ENCODE data around the gene LCN1.

Gene LCN1

GRCh38 chr9:135484460-135485277 lies 36.6 kb upstream of the LCN1 start:
- TF ChIP-seq POLR2A (IDR thresholded peaks at IDR 0.05; ENCODE audit: low read length): no peak
- no peak for TF ChIP-seq GATA1 (IDR thresholded peaks at IDR 0.05; ENCODE audit: low read depth, low read length)
- no peak for DNase-seq

- TF ChIP-seq POLR2A (IDR thresholded peaks at IDR 0.05; ENCODE audit: low read length) (no peak), GATA1 (IDR thresholded peaks at IDR 0.05; ENCODE audit: low read depth, low read length) (no peak)
- no peak for DNase-seq
These were observed 35.9 kb upstream of the LCN1 start for GRCh38 chr9:135485385-135485784.

- DNase-seq: no peak
- TF ChIP-seq POLR2A (IDR thresholded peaks at IDR 0.05; ENCODE audit: low read length) (no peak), GATA1 (IDR thresholded peaks at IDR 0.05; ENCODE audit: low read depth, low read length) (no peak)
These were observed 35.4 kb upstream of the LCN1 start for GRCh38 chr9:135485832-135486231.

GRCh38 chr9:135486267-135487065 lies 34.8 kb upstream of the LCN1 start:
- no peak for DNase-seq
- TF ChIP-seq POLR2A (IDR thresholded peaks at IDR 0.05; ENCODE audit: low read length): no peak
- TF ChIP-seq GATA1 (IDR thresholded peaks at IDR 0.05; ENCODE audit: low read depth, low read length): no peak

GRCh38 chr9:135487281-135488012 lies 33.8 kb upstream of the LCN1 start:
- TF ChIP-seq POLR2A (IDR thresholded peaks at IDR 0.05; ENCODE audit: low read length) (no peak), GATA1 (IDR thresholded peaks at IDR 0.05; ENCODE audit: low read depth, low read length) (no peak)
- no peak for DNase-seq

GRCh38 chr9:135488013-135488330 lies 33.3 kb upstream of the LCN1 start:
- DNase-seq: no peak
- TF ChIP-seq GATA1 (IDR thresholded peaks at IDR 0.05; ENCODE audit: low read depth, low read length): no peak
- TF ChIP-seq POLR2A (IDR thresholded peaks at IDR 0.05; ENCODE audit: low read length): no peak

GRCh38 chr9:135488527-135488926 lies 32.7 kb upstream of the LCN1 start:
- TF ChIP-seq POLR2A (IDR thresholded peaks at IDR 0.05; ENCODE audit: low read length): no peak
- TF ChIP-seq GATA1 (IDR thresholded peaks at IDR 0.05; ENCODE audit: low read depth, low read length): no peak
- DNase-seq: no peak

GRCh38 chr9:135489188-135489906 lies 31.9 kb upstream of the LCN1 start:
- TF ChIP-seq GATA1 (IDR thresholded peaks at IDR 0.05; ENCODE audit: low read depth, low read length) (no peak), POLR2A (IDR thresholded peaks at IDR 0.05; ENCODE audit: low read length) (no peak)
- no peak for DNase-seq

GRCh38 chr9:135490166-135490870 lies 30.9 kb upstream of the LCN1 start:
- TF ChIP-seq GATA1 (IDR thresholded peaks at IDR 0.05; ENCODE audit: low read depth, low read length) (no peak), POLR2A (IDR thresholded peaks at IDR 0.05; ENCODE audit: low read length) (no peak)
- no peak for DNase-seq

- no peak for DNase-seq
These were observed 30.2 kb upstream of the LCN1 start for GRCh38 chr9:135490980-135491464.

GRCh38 chr9:135491764-135492163 lies 29.5 kb upstream of the LCN1 start:
- no peak for DNase-seq
- TF ChIP-seq POLR2A (IDR thresholded peaks at IDR 0.05; ENCODE audit: low read length) (no peak), GATA1 (IDR thresholded peaks at IDR 0.05; ENCODE audit: low read depth, low read length) (no peak)

More at GRCh38 chr9:135490980-135491464, 30.2 kb upstream of the LCN1 start:
- TF ChIP-seq POLR2A (IDR thresholded peaks at IDR 0.05; ENCODE audit: low read length): no peak
- TF ChIP-seq GATA1 (IDR thresholded peaks at IDR 0.05; ENCODE audit: low read depth, low read length): no peak

- no peak for TF ChIP-seq GATA1 (IDR thresholded peaks at IDR 0.05; ENCODE audit: low read depth, low read length)
- no peak for TF ChIP-seq POLR2A (IDR thresholded peaks at IDR 0.05; ENCODE audit: low read length)
- DNase-seq: no peak
These were observed 28.2 kb upstream of the LCN1 start for GRCh38 chr9:135492886-135493669.

Data from erythroblast (primary cell).